Activated CD4-positive, alpha-beta memory T cell treated with anti-CD3 and anti-CD28 coated beads, Interleukin-2, amount 10 ng/mL, durations not matched to agents 7 days and 5 days (primary cell): ENCODE data around the gene GJC2. TPM values are rescaled to one million over a fixed set of nuclear protein-coding genes. Genes with fewer than 3 reads are reported as not detected.

ENCODE experiments used
- CTCF ChIA-PET: fragments of 350-600 bp; sonication (Branson Sonifier 250); formaldehyde crosslinking; loops from one replicate; lab custom pipeline; 2021; ENCODE audit warnings: antibody characterized with exemption, inconsistent platforms; lab: Charles Lee
- POLR2A ChIA-PET: fragments of 350-600 bp; sonication (Branson Sonifier 250); formaldehyde crosslinking; loops from one replicate; lab custom pipeline; 2021; ENCODE audit warnings: antibody characterized with exemption; lab: Charles Lee
- DNase-seq: peaks from one replicate; pipeline ENCODE4 v3.0.0-alpha.2; 2020
- H3K27ac Mint-ChIP-seq: one replicate; pipeline ENCODE4 v1.8.0; 2021; ENCODE audit warnings: mild to moderate bottlenecking, mixed read lengths
- H3K27me3 Mint-ChIP-seq: one replicate; pipeline ENCODE4 v1.8.0; 2021; ENCODE audit warnings: mixed read lengths
- H3K36me3 Mint-ChIP-seq: one replicate; pipeline ENCODE4 v1.8.0; 2021; ENCODE audit warnings: low read depth, mixed read lengths
- H3K4me1 Mint-ChIP-seq: one replicate; pipeline ENCODE4 v1.8.0; 2021; ENCODE audit warnings: mixed read lengths
- H3K4me3 Mint-ChIP-seq: one replicate; pipeline ENCODE4 v1.8.0; 2021; ENCODE audit warnings: mild to moderate bottlenecking, mixed read lengths
- H3K9me3 Mint-ChIP-seq: one replicate; pipeline ENCODE4 v1.8.0; 2021; ENCODE audit warnings: mixed read lengths
- total RNA-seq, 2 experiments: library from RNA; stranded (reverse); gene quantifications; one replicate each; pipeline ENCODE4 v1.2.3, GENCODE V29; 2021

The GJC2 gene
- under 1 TPM; 0.38 to 0.55 TPM for total RNA-seq

GRCh38 chr1:228149406-228150119 lies at the start of gene GJC2:
TSS of gene GJC2 (plus strand) at chr1:228149930. CDS start at chr1:228157759, 7,829 bp downstream.
- no peaks in the 10 kb centered on the region for H3K9me3 Mint-ChIP-seq
- no peaks in the 10 kb centered on the region for H3K4me1 Mint-ChIP-seq
- no peak within 1 kb of the TSS for H3K27ac Mint-ChIP-seq
- no peak for DNase-seq
- ChIA-PET POLR2A (interaction anchor here (1.0 to 1.6 kb wide), 2 partner anchors 9 to 15 kb away, joined by 3 to 5 read pairs; partner anchors contain the start of genes GUK1 and IBA57), CTCF (no interaction called here)
- no peaks in the 10 kb centered on the region for H3K36me3 Mint-ChIP-seq
- H3K4me3 Mint-ChIP-seq = no peak within 1 kb of the TSS
- no peaks in the 10 kb centered on the region for H3K27me3 Mint-ChIP-seq

- POLR2A ChIA-PET = interaction anchor here (1.2 to 2.0 kb wide), 5 partner anchors 9 to 18 kb away, joined by 3 to 29 read pairs (median 7); partner anchors contain the start of gene ARF1
- peak overlapping the region; percentile 81 for H3K27ac Mint-ChIP-seq
Observed at GRCh38 chr1:228100822-228101613, 48.7 kb upstream of the GJC2 start.

GRCh38 chr1:228101614-228101993 lies 48.1 kb upstream of the GJC2 start:
- peaks cover 33% of the 10 kb centered on the region for H3K4me1 Mint-ChIP-seq
- peak overlapping the region; percentile 81 for H3K27ac Mint-ChIP-seq
- peaks cover 38% of the 10 kb centered on the region for H3K36me3 Mint-ChIP-seq
- no peaks in the 10 kb centered on the region for H3K9me3 Mint-ChIP-seq
- ChIA-PET CTCF (interaction anchor here (0.9 kb wide), 1 partner anchor 102 kb away, joined by 5 read pairs; no protein-coding TSS in a partner anchor), POLR2A (interaction anchor here (1.0 to 2.0 kb wide), 5 partner anchors 9 to 19 kb away, joined by 3 to 29 read pairs (median 4); partner anchors contain the start of gene ARF1)
- H3K4me3 Mint-ChIP-seq = peak overlapping the region; percentile 85
- no peaks in the 10 kb centered on the region for H3K27me3 Mint-ChIP-seq
- DNase-seq = no peak

More at GRCh38 chr1:228100822-228101613, 48.7 kb upstream of the GJC2 start:
- peaks cover 31% of the 10 kb centered on the region for H3K4me1 Mint-ChIP-seq
- peaks cover 38% of the 10 kb centered on the region for H3K36me3 Mint-ChIP-seq
- CTCF ChIA-PET = no interaction called here
- DNase-seq = peak; percentile 17
- peak overlapping the region; percentile 85 for H3K4me3 Mint-ChIP-seq
- H3K9me3 Mint-ChIP-seq = no peaks in the 10 kb centered on the region
- no peaks in the 10 kb centered on the region for H3K27me3 Mint-ChIP-seq

- DNase-seq = peak; percentile 63
- peaks cover 37% of the 10 kb centered on the region for H3K36me3 Mint-ChIP-seq
- H3K27me3 Mint-ChIP-seq = no peaks in the 10 kb centered on the region
- H3K27ac Mint-ChIP-seq = peak overlapping the region; percentile 71
- H3K4me3 Mint-ChIP-seq = peak overlapping the region; percentile 85
- peaks cover 37% of the 10 kb centered on the region for H3K4me1 Mint-ChIP-seq
- POLR2A ChIA-PET = interaction anchor here (1.0 to 1.9 kb wide), 4 partner anchors 10 to 19 kb away, joined by 3 to 29 read pairs (median 4); partner anchors contain the start of gene ARF1
- CTCF ChIA-PET = interaction anchor here (0.9 kb wide), 1 partner anchor 103 kb away, joined by 5 read pairs; no protein-coding TSS in a partner anchor
- no peaks in the 10 kb centered on the region for H3K9me3 Mint-ChIP-seq
Observed at GRCh38 chr1:228101994-228102790, 47.5 kb upstream of the GJC2 start.

GRCh38 chr1:228102791-228103620 lies 46.7 kb upstream of the GJC2 start, which contains the start of gene C1orf35:
TSS of gene C1orf35 (minus strand) at chr1:228103325. CDS start at chr1:228103227, 98 bp downstream.
- ChIA-PET CTCF (interaction anchor here (1.3 kb wide), 1 partner anchor 345 kb away, joined by 3 read pairs; no protein-coding TSS in a partner anchor), POLR2A (interaction anchor here (1.0 to 1.6 kb wide), 6 partner anchors 11 to 354 kb away, joined by 3 to 13 read pairs (median 4); partner anchors contain the start of genes ARF1, GUK1 and IBA57)
- no peaks in the 10 kb centered on the region for H3K27me3 Mint-ChIP-seq
- no peaks in the 10 kb centered on the region for H3K9me3 Mint-ChIP-seq
- peaks cover 42% of the 10 kb centered on the region for H3K4me1 Mint-ChIP-seq
- H3K27ac Mint-ChIP-seq = peak within 1 kb of the TSS; percentile 86
- H3K4me3 Mint-ChIP-seq = peak within 1 kb of the TSS; percentile 85
- DNase-seq = peak; percentile 96
- peaks cover 29% of the 10 kb centered on the region for H3K36me3 Mint-ChIP-seq

- Mint-ChIP-seq H3K27me3 (no peaks in the 10 kb centered on the region), H3K36me3 (peaks cover 17% of the 10 kb centered on the region), H3K4me1 (peaks cover 56% of the 10 kb centered on the region), H3K9me3 (no peaks in the 10 kb centered on the region), H3K27ac (peak overlapping the region; percentile 70), H3K4me3 (peak overlapping the region; percentile 85)
- ChIA-PET POLR2A (interaction anchor here (1.0 to 1.8 kb wide), 5 partner anchors 13 to 62 kb away, joined by 3 to 11 read pairs (median 4); partner anchors contain the start of genes GUK1 and IBA57), CTCF (no interaction called here)
- DNase-seq = no peak
Observed at GRCh38 chr1:228104526-228105269, 45.0 kb upstream of the GJC2 start.

GRCh38 chr1:228105270-228105995 lies 44.3 kb upstream of the GJC2 start:
- POLR2A ChIA-PET = interaction anchor here (1.0 to 1.8 kb wide), 3 partner anchors 15 to 61 kb away, joined by 3 to 11 read pairs (median 7); partner anchors contain the start of genes ARF1 and IBA57
- CTCF ChIA-PET = interaction anchor here (1.8 kb wide), 1 partner anchor 60 kb away, joined by 5 read pairs; the partner anchor contains the start of gene IBA57
- H3K27me3 Mint-ChIP-seq = no peaks in the 10 kb centered on the region

GRCh38 chr1:228105996-228106799 lies 43.5 kb upstream of the GJC2 start:
- peak overlapping the region; percentile 54 for H3K4me3 Mint-ChIP-seq
- H3K9me3 Mint-ChIP-seq = no peaks in the 10 kb centered on the region
- H3K36me3 Mint-ChIP-seq = peaks cover 17% of the 10 kb centered on the region
- ChIA-PET POLR2A (interaction anchor here (0.8 to 1.8 kb wide), 7 partner anchors 15 to 381 kb away, joined by 3 to 11 read pairs (median 4); partner anchors contain the start of genes ARF1, IBA57 and RNF187), CTCF (interaction anchor here (0.8 to 1.8 kb wide), 3 partner anchors 25 to 59 kb away, joined by 4 to 5 read pairs (median 5); partner anchors contain the start of gene IBA57)
- no peaks in the 10 kb centered on the region for H3K27me3 Mint-ChIP-seq
- DNase-seq = no peak
- no peak overlapping the region for H3K27ac Mint-ChIP-seq
- peaks cover 58% of the 10 kb centered on the region for H3K4me1 Mint-ChIP-seq

More at GRCh38 chr1:228105270-228105995, 44.3 kb upstream of the GJC2 start:
- H3K36me3 Mint-ChIP-seq = peaks cover 17% of the 10 kb centered on the region
- H3K27ac Mint-ChIP-seq = no peak overlapping the region
- H3K4me1 Mint-ChIP-seq = peaks cover 62% of the 10 kb centered on the region
- DNase-seq = no peak
- no peak overlapping the region for H3K4me3 Mint-ChIP-seq
- H3K9me3 Mint-ChIP-seq = no peaks in the 10 kb centered on the region

GRCh38 chr1:228106800-228107054 lies 43.0 kb upstream of the GJC2 start:
- Mint-ChIP-seq H3K36me3 (peaks cover 17% of the 10 kb centered on the region), H3K4me3 (peak overlapping the region; percentile 54), H3K4me1 (peaks cover 53% of the 10 kb centered on the region), H3K27me3 (no peaks in the 10 kb centered on the region), H3K9me3 (no peaks in the 10 kb centered on the region), H3K27ac (no peak overlapping the region)
- no peak for DNase-seq
- POLR2A ChIA-PET = interaction anchor here (0.8 to 1.8 kb wide), 6 partner anchors 19 to 380 kb away, joined by 3 to 11 read pairs (median 4); partner anchors contain the start of genes ARF1, IBA57 and RNF187
- CTCF ChIA-PET = interaction anchor here (0.8 to 1.8 kb wide), 3 partner anchors 25 to 59 kb away, joined by 4 to 5 read pairs (median 5); partner anchors contain the start of gene IBA57
